ENCODE measurements around the gene SPDYE5.
"Not testable (repeated sequence)": the region's sequence is repeated elsewhere in the genome, so short reads cannot be mapped to it uniquely, and the experiment has no call there.

SPDYE5 gene, protein sequence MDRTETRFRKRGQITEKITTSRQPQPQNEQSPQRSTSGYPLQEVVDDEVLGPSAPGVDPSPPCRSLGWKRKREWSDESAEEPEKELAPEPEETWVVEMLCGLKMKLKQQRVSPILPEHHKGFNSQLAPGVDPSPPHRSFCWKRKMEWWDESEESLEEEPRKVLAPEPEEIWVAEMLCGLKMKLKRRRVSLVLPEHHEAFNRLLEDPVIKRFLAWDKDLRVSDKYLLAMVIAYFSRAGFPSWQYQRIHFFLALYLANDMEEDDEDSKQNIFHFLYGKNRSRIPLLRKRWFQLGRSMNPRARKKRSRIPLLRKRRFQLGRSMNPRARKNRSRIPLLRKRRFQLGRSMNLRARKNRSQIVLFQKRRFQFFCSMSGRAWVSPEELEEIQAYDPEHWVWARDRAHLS

GRCh38 chr7:75492020-75492419 is at the start of gene SPDYE5:
TSS of gene SPDYE5 (plus strand) at chr7:75492320. CDS start at chr7:75494048, 1,728 bp downstream.
- not testable (repeated sequence) for H3K4me3 ChIP-seq (ENCODE audit: low read length)

- peak overlapping the region; percentile 88 for H3K4me3 ChIP-seq (ENCODE audit: low read length)
These were observed 49.5 kb upstream of the SPDYE5 start for GRCh38 chr7:75442465-75443111.

GRCh38 chr7:75449946-75450345 is 42.2 kb upstream of the SPDYE5 start:
- not testable (repeated sequence) for H3K4me3 ChIP-seq (ENCODE audit: low read length)

- H3K4me3 ChIP-seq (ENCODE audit: low read length): not testable (repeated sequence)
These were observed 39.6 kb upstream of the SPDYE5 start for GRCh38 chr7:75452494-75452955.

- not testable (repeated sequence) for H3K4me3 ChIP-seq (ENCODE audit: low read length)
These were observed 35.7 kb upstream of the SPDYE5 start for GRCh38 chr7:75456403-75456802.

DNA sequence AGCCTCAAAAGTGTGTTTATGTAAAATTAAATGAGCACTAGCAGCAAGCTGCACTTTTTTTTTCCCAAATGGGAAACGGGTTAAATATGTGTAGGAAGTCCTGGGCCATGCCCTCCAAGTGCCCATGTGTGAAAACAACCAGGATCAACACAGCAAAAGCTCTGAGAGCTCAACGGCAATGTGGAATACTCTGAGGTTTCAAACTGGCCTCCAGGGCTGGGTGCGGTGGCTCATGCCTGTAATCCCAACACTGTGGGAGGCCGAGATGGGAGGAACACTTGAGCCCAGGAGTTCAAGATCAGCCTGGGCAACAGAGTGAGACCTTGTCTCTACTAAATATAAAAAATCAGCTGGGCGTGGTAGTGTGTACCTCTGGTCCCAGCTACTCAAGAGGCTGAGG is 34.1 kb upstream of the SPDYE5 start:
- not testable (repeated sequence) for H3K4me3 ChIP-seq (ENCODE audit: low read length)

DNA sequence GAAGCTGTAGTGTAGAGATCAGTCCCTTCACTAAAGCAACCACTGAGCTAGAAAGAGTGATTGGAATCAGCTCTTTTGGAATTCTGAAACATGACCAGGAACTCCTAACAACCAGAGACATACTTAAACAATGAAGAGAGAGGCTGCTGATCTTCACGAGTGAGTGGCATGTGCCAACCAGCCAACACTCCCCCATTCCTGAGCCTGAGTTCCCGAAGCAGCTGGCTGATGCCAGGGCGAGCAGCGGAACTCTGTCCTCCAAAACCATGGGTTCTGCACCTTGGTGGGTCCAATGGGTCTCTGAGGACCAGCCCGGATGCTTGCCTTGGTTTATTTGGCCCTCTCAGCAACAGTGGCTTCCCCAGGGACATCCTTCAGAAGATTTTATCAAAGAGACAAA is 31.6 kb upstream of the SPDYE5 start:
- H3K4me3 ChIP-seq (ENCODE audit: low read length): not testable (repeated sequence)

- H3K4me3 ChIP-seq (ENCODE audit: low read length): not testable (repeated sequence)
These were observed 22.0 kb upstream of the SPDYE5 start for GRCh38 chr7:75470166-75470565.

DNA sequence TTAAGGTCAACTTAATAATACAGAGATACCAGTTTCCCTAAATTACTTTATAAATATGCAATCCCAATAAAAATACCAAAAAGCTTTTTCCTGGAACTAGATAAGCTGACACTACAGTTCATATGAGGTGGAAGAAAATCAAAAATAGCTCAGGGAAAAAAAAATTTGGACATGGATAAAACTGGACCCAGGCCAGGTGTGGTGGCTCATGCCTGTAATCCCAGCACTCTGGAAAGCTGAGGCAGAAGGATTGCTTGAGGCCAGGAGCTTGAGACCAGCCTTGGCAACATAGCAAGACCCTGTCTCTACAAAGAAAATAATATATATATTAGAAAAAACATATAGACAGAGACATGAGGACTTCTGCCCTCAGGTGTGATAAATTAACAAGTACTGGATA is 14.7 kb upstream of the SPDYE5 start:
- H3K4me3 ChIP-seq (ENCODE audit: low read length): not testable (repeated sequence)

DNA sequence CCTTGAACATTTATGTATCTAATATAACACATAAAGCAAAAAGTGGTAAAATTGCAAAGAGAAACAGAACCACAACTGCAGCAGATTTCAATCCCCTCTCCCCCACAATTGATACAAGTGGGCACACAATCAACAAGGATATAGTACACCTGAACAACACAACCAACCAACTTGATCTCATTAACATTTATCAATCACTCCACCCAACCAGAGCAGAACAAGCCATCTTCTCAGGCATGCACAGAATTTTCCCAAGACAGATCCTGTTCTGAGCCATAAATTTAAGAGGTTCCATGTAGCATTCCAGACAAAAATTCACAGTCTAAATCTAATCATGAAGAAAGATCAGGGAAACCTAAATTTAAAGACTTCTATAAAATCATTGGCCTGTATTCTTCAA is 11.8 kb upstream of the SPDYE5 start:
- H3K4me3 ChIP-seq (ENCODE audit: low read length): not testable (repeated sequence)

GRCh38 chr7:75485355-75485978 is 6.7 kb upstream of the SPDYE5 start:
- peak overlapping the region; percentile 67 for H3K4me3 ChIP-seq (ENCODE audit: low read length)

GRCh38 chr7:75485979-75486643 is 6.0 kb upstream of the SPDYE5 start, which contains the start of gene POM121C:
TSS of gene POM121C (minus strand) at chr7:75486299. CDS start at chr7:75441496, 44,803 bp downstream.
- H3K4me3 ChIP-seq (ENCODE audit: low read length): peak within 1 kb of the TSS; percentile 67

- H3K4me3 ChIP-seq (ENCODE audit: low read length): not testable (repeated sequence)
These were observed 16.9 kb downstream of the SPDYE5 start for GRCh38 chr7:75509033-75509432.

DNA sequence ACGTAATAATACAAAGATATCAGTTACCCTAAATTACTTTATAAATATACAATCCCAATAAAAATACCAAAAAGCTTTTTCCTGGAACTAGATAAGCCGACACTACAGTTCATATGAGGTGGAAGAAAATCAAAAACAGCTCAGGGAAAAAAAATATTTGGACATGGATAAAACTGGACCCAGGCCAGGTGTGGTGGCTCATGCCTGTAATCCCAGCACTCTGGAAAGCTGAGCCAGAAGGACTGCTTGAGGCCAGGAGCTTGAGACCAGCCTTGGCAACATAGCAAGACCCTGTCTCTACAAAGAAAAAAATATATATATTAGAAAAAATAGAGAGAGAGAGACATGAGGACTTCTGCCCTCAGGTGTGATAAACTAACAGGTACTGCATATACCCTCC is 26.7 kb downstream of the SPDYE5 start:
- H3K4me3 ChIP-seq (ENCODE audit: low read length): not testable (repeated sequence)

DNA sequence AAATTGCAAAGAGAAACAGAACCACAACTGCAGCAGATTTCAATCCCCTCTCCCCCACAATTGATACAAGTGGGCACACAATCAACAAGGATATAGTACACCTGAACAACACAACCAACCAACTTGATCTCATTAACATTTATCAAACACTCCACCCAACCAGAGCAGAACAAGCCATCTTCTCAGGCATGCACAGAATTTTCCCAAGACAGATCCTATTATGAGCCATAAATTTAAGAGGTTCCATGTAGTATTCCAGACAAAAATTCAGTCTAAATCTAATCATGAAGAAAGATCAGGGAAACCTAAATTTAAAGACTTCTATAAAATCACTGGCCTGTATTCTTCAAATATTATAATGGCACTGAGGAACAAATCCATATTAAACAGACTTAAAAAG is 29.6 kb downstream of the SPDYE5 start:
- H3K4me3 ChIP-seq (ENCODE audit: low read length): not testable (repeated sequence)

GRCh38 chr7:75527224-75527722 is 35.2 kb downstream of the SPDYE5 start:
- peak overlapping the region; percentile 84 for H3K4me3 ChIP-seq (ENCODE audit: low read length)
